GM23338 (cell line): ENCODE measurements around the gene ENOX1. TPM values are rescaled to one million over a fixed set of nuclear protein-coding genes. Genes with fewer than 3 reads are reported as not detected.

ENCODE experiments used
- ATAC-seq: fragments of 200-7000 bp; cut with Tn5 transposase; 3 replicates; pipeline ENCODE4 v1.9.1; 2020
- DNase-seq: peaks from one replicate; pipeline ENCODE4 v3.0.0-alpha.2; 2015; ENCODE audit warnings: low spot score
- H2AFZ ChIP-seq: fragments of 200-600 bp; sonication (generic); 2 replicates; pipeline ENCODE4 v1.8.0; 2016; ENCODE audit warnings: antibody characterized with exemption, mild to moderate bottlenecking, moderate library complexity
- H3F3A ChIP-seq: fragments of 200-600 bp; sonication (generic); replicated peaks from 2 replicates; pipeline ENCODE4 v1.8.0; 2017; ENCODE audit warnings: antibody characterized with exemption, mixed run types, low read depth
- H3K27ac ChIP-seq: fragments of 200-600 bp; sonication (generic); 2 replicates; pipeline ENCODE4 v1.6.1; 2016; ENCODE audit warnings: low read depth
- H3K27me3 ChIP-seq: fragments of 200-600 bp; sonication (generic); 2 replicates; pipeline ENCODE4 v1.8.0; 2016; ENCODE audit warnings: mild to moderate bottlenecking, mixed run types, moderate library complexity; ENCODE audit not compliant: insufficient read depth
- H3K36me3 ChIP-seq: fragments of 200-600 bp; sonication (generic); 2 replicates; pipeline ENCODE4 v1.8.0; 2016; ENCODE audit warnings: mild to moderate bottlenecking; ENCODE audit not compliant: insufficient read depth
- H3K4me1 ChIP-seq: fragments of 200-600 bp; sonication (generic); 2 replicates; pipeline ENCODE4 v1.8.0; 2016; ENCODE audit warnings: mild to moderate bottlenecking, moderate library complexity; ENCODE audit not compliant: insufficient read depth
- H3K4me2 ChIP-seq: fragments of 200-600 bp; sonication (generic); 2 replicates; pipeline ENCODE4 v1.7.1; 2017; ENCODE audit warnings: mixed run types
- H3K4me3 ChIP-seq: fragments of 200-600 bp; sonication (generic); 2 replicates; pipeline ENCODE4 v1.6.1; 2016; ENCODE audit warnings: mixed run types
- H3K79me2 ChIP-seq: fragments of 200-600 bp; sonication (generic); replicated peaks from 2 replicates; pipeline ENCODE4 v1.8.0; 2017; ENCODE audit warnings: mild to moderate bottlenecking; ENCODE audit not compliant: insufficient read depth
- H3K9me2 ChIP-seq: fragments of 200-600 bp; sonication (generic); 2 replicates; pipeline ENCODE4 v1.8.0; 2017; ENCODE audit not compliant: insufficient read depth
- H4K20me1 ChIP-seq: fragments of 200-600 bp; sonication (generic); replicated peaks from 2 replicates; pipeline ENCODE4 v1.8.0; 2017; ENCODE audit warnings: mild to moderate bottlenecking; ENCODE audit not compliant: insufficient read depth
- H3K27ac Mint-ChIP-seq: 2 replicates; pipeline ENCODE4 v1.8.0; 2020; ENCODE audit warnings: inconsistent platforms, mild to moderate bottlenecking, moderate library complexity, mixed read lengths
- H3K27me3 Mint-ChIP-seq: 3 replicates; pipeline ENCODE4 v1.8.0; 2022; ENCODE audit warnings: low read depth, mild to moderate bottlenecking, moderate library complexity, mixed read lengths, inconsistent platforms; ENCODE audit not compliant: insufficient read depth, poor library complexity
- H3K36me3 Mint-ChIP-seq: 3 replicates; pipeline ENCODE4 v1.8.0; 2021; ENCODE audit warnings: low read depth, mild to moderate bottlenecking, inconsistent platforms, moderate library complexity, mixed read lengths
- H3K4me1 Mint-ChIP-seq: 3 replicates; pipeline ENCODE4 v1.8.0; 2020; ENCODE audit warnings: mild to moderate bottlenecking, inconsistent platforms, mixed read lengths
- H3K4me3 Mint-ChIP-seq: 3 replicates; pipeline ENCODE4 v1.8.0; 2021; ENCODE audit warnings: moderate library complexity, mild to moderate bottlenecking, inconsistent platforms, mixed read lengths
- H3K9me3 Mint-ChIP-seq: 3 replicates; pipeline ENCODE4 v1.8.0; 2020; ENCODE audit warnings: moderate library complexity, mild to moderate bottlenecking, inconsistent platforms, mixed read lengths
- CREB1 ChIP-seq: fragments of 250-450 bp; sonication (Bioruptor Pico); IDR thresholded peaks from 2 replicates; pipeline ENCODE4 v1.5.0; 2020; ENCODE audit warnings: low read depth, mild to moderate bottlenecking, moderate library complexity
- JUNB ChIP-seq: IDR thresholded peaks from one replicate; pipeline ENCODE4 v1.6.1; 2016; ENCODE audit warnings: antibody characterized with exemption; ENCODE audit not compliant: unreplicated experiment
- NANOG ChIP-seq: IDR thresholded peaks from 2 replicates; pipeline ENCODE4 v1.6.1; 2016; ENCODE audit warnings: antibody characterized with exemption, borderline replicate concordance
- POLR2AphosphoS5 ChIP-seq: IDR thresholded peaks from 2 replicates; pipeline ENCODE4 v1.6.1; 2016; ENCODE audit warnings: antibody characterized with exemption, low read depth
- ZNF114 ChIP-seq: fragments of 250-450 bp; sonication (Bioruptor Pico); IDR thresholded peaks from 2 replicates; pipeline ENCODE4 v1.5.0; 2020; ENCODE audit warnings: mild to moderate bottlenecking, moderate library complexity
- ZNF331 ChIP-seq: fragments of 250-450 bp; sonication (Bioruptor Pico); IDR thresholded peaks from 2 replicates; pipeline ENCODE4 v1.5.0; 2020; ENCODE audit warnings: low read depth, mild to moderate bottlenecking, moderate library complexity
- polyA plus RNA-seq: library from polyadenylated mRNA; unstranded; fragments of >200 nt; fragmentation: Nextera tagmentation; extraction: Ambion mirVana; gene quantifications from 2 replicates; pipeline ENCODE4 v1.2.1, GENCODE V29; 2016
- total RNA-seq: library from RNA; depleted of rRNA; stranded (reverse); fragments of >200 nt; shearing (Covaris generic); gene quantifications from 2 replicates; pipeline ENCODE4 v1.2.3, GENCODE V29; 2014
- TF ChIP-seq, protein P1 (sequence below): fragments of 250-450 bp; sonication (Bioruptor Pico); IDR thresholded peaks from 2 replicates; pipeline ENCODE4 v1.5.0; 2020; ENCODE audit warnings: mild to moderate bottlenecking, moderate library complexity

The ENOX1 gene
- total and polyA plus RNA-seq, 2 experiments from 2014 or later: 0.66 to 0.81 TPM

DNA sequence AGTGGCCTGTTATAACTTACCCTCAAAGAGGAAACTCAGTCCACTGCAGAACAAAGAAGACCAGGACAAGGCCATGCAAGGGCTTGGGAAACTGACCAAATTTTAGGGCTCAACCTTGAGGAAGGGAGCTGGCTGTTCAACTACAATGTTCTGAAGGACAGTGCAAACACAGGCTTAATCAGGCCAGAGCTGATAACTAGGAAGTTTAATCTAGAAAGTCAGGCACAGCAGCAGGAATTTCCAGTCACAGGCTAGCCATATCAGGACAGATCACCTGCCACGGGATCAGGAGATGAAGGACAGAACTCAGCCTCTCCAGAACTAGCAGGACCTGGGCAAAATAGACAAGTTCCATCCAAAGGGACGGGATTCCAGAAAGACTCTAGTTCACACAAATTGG lies 89.4 kb downstream of the ENOX1 start (continued):
- TF ChIP-seq, protein P1, sequence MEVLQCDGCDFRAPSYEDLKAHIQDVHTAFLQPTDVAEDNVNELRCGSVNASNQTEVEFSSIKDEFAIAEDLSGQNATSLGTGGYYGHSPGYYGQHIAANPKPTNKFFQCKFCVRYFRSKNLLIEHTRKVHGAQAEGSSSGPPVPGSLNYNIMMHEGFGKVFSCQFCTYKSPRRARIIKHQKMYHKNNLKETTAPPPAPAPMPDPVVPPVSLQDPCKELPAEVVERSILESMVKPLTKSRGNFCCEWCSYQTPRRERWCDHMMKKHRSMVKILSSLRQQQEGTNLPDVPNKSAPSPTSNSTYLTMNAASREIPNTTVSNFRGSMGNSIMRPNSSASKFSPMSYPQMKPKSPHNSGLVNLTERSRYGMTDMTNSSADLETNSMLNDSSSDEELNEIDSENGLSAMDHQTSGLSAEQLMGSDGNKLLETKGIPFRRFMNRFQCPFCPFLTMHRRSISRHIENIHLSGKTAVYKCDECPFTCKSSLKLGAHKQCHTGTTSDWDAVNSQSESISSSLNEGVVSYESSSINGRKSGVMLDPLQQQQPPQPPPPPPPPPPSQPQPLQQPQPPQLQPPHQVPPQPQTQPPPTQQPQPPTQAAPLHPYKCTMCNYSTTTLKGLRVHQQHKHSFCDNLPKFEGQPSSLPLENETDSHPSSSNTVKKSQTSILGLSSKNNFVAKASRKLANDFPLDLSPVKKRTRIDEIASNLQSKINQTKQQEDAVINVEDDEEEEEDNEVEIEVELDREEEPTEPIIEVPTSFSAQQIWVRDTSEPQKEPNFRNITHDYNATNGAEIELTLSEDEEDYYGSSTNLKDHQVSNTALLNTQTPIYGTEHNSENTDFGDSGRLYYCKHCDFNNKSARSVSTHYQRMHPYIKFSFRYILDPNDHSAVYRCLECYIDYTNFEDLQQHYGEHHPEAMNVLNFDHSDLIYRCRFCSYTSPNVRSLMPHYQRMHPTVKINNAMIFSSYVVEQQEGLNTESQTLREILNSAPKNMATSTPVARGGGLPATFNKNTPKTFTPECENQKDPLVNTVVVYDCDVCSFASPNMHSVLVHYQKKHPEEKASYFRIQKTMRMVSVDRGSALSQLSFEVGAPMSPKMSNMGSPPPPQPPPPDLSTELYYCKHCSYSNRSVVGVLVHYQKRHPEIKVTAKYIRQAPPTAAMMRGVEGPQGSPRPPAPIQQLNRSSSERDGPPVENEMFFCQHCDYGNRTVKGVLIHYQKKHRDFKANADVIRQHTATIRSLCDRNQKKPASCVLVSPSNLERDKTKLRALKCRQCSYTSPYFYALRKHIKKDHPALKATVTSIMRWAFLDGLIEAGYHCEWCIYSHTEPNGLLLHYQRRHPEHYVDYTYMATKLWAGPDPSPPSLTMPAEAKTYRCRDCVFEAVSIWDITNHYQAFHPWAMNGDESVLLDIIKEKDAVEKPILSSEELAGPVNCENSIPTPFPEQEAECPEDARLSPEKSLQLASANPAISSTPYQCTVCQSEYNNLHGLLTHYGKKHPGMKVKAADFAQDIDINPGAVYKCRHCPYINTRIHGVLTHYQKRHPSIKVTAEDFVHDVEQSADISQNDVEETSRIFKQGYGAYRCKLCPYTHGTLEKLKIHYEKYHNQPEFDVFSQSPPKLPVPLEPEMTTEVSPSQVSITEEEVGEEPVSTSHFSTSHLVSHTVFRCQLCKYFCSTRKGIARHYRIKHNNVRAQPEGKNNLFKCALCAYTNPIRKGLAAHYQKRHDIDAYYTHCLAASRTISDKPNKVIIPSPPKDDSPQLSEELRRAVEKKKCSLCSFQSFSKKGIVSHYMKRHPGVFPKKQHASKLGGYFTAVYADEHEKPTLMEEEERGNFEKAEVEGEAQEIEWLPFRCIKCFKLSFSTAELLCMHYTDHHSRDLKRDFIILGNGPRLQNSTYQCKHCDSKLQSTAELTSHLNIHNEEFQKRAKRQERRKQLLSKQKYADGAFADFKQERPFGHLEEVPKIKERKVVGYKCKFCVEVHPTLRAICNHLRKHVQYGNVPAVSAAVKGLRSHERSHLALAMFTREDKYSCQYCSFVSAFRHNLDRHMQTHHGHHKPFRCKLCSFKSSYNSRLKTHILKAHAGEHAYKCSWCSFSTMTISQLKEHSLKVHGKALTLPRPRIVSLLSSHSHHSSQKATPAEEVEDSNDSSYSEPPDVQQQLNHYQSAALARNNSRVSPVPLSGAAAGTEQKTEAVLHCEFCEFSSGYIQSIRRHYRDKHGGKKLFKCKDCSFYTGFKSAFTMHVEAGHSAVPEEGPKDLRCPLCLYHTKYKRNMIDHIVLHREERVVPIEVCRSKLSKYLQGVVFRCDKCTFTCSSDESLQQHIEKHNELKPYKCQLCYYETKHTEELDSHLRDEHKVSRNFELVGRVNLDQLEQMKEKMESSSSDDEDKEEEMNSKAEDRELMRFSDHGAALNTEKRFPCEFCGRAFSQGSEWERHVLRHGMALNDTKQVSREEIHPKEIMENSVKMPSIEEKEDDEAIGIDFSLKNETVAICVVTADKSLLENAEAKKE (CRISPR knock-in tag): no peak
- TF ChIP-seq ZNF331 (no peak), ZNF114 (CRISPR knock-in tag) (no peak), POLR2AphosphoS5 (no peak), NANOG (no peak)

DNA sequence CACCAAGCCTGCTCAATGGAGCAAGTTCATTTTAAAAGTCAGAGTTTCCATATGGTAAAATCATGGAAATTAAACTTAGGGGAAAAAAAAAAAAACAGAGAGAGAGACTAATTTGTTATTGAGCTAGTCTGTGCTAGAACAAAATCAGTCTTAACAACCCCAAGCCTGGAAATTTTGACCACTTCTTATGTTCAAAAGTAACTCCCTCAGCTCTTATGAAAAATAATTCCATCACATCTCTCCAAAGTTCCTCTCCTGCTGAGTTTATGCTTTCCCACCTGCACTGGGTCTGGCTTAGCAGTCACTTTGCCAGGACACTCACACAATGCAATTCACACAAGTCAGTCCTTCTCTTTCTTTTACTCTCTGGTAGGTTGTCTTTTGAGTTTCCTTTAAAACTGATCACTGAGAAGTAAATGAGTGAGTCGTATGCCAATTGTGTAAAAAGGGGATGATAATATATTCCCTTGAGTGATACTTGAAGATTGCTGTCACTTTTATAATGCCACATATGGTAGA lies 92.6 kb downstream of the ENOX1 start:
- peak overlapping the region; percentile 14; the same call in 1 of the 2 replicates for H3K27ac Mint-ChIP-seq
- peak overlapping the region; percentile 50 for H3K4me2 ChIP-seq
- TF ChIP-seq JUNB (no peak), CREB1 (CRISPR knock-in tag) (no peak), POLR2AphosphoS5 (no peak)
- TF ChIP-seq, protein P1 (CRISPR knock-in tag): no peak

More for the DNA sequence above, 92.6 kb downstream of the ENOX1 start:
- Histone ChIP-seq H3K4me3 (peak overlapping the region; percentile 21), H3K9me2 (peaks cover 7% of the 10 kb centered on the region; the same call in 1 of the 2 replicates), H3K27me3 (0 out of 2 replicates have a peak, but pooled peaks cover 4% of the 10 kb centered on the region), H3K79me2 (no peaks in the 10 kb centered on the region), H3K36me3 (no peaks in the 10 kb centered on the region), H3F3A (no peaks in the 10 kb centered on the region), H3K4me1 (peaks cover 21% of the 10 kb centered on the region), H4K20me1 (no peaks in the 10 kb centered on the region), H2AFZ (no peak overlapping the region; the same call in 1 of the 2 replicates), H3K27ac (no peak overlapping the region)
- ATAC-seq: peak; percentile 76
- peak; percentile 18 for DNase-seq
- H3K36me3 Mint-ChIP-seq: no peaks in the 10 kb centered on the region
- H3K4me1 Mint-ChIP-seq: peaks cover 17% of the 10 kb centered on the region
- H3K27me3 Mint-ChIP-seq: peaks cover 5% of the 10 kb centered on the region
- no peaks in the 10 kb centered on the region for H3K9me3 Mint-ChIP-seq
- no peak overlapping the region for H3K4me3 Mint-ChIP-seq
